Testis (tissue), 2 donors: ENCODE data around the gene MYO1E.

Experiments
- CTCF ChIP-seq, 3 experiments: fragments of 450-650 bp in 2 of 3; fragments of 200-600 bp in 1 of 3; sonication (generic) in 1 of 3; IDR thresholded peaks; one replicate each; pipeline ENCODE4 v1.5.1; 2016 to 2019; ENCODE audit warnings: antibody characterized with exemption in 3 of 3, mild to moderate bottlenecking in 2 of 3, moderate library complexity in 1 of 3
- POLR2A ChIP-seq: fragments of 450-650 bp; IDR thresholded peaks from one replicate; pipeline ENCODE4 v1.6.1; 2017; ENCODE audit warnings: antibody characterized with exemption, mild to moderate bottlenecking, moderate library complexity

GRCh38 chr15:59349680-59350420 lies 22.8 kb downstream of the MYO1E start:
- no peak for TF ChIP-seq CTCF (IDR thresholded peaks at IDR 0.05)
- no peak for TF ChIP-seq POLR2A
